PFSK-1 (cell line): ENCODE data around the gene IRX2.

Experiments
- FOXP2 ChIP-seq: optimal IDR thresholded peaks from 2 replicates; pipeline ENCODE3; 2011; ENCODE audit warnings: borderline replicate concordance, control low read depth, inconsistent platforms; ENCODE audit not compliant: insufficient read depth; ENCODE audit errors: extremely low read length, extremely low read depth
- POLR2AphosphoS5 ChIP-seq: IDR thresholded peaks from 2 replicates; pipeline ENCODE4 v1.6.1; 2012; ENCODE audit warnings: low read depth, mild to moderate bottlenecking, control low read depth, low read length, moderate library complexity
- REST ChIP-seq, 2 experiments: IDR thresholded peaks; 2 replicates each; pipeline versions ENCODE4 v1.6.1 to v1.8.0; 2011 to 2012; ENCODE audit warnings: low read depth in 2 of 2, low read length in 2 of 2, control low read depth in 1 of 2, inconsistent platforms in 1 of 2, mild to moderate bottlenecking in 1 of 2, moderate library complexity in 1 of 2; ENCODE audit not compliant: insufficient read depth in 1 of 2
- SIN3A ChIP-seq: IDR thresholded peaks from 2 replicates; pipeline ENCODE4 v1.6.1; 2012; ENCODE audit warnings: mild to moderate bottlenecking, low read length, moderate library complexity, borderline replicate concordance; ENCODE audit not compliant: insufficient read depth
- TAF1 ChIP-seq: IDR thresholded peaks from 2 replicates; pipeline ENCODE4 v1.6.1; 2012; ENCODE audit warnings: low read length, control low read depth, borderline replicate concordance; ENCODE audit not compliant: insufficient read depth

Gene IRX2

GRCh38 chr5:2752059-2752820 lies 763 bp upstream of the IRX2 start:
- TF ChIP-seq POLR2AphosphoS5 = 0 out of 2 replicates have a peak, but pooled peaks have one; percentile 10
- no peak for TF ChIP-seq SIN3A

GRCh38 chr5:2750758-2751464 lies 566 bp downstream of the IRX2 start:
- no peak for TF ChIP-seq FOXP2
- TF ChIP-seq SIN3A = no peak
- TF ChIP-seq POLR2AphosphoS5 = no peak
- TF ChIP-seq TAF1 = no peak
- TF ChIP-seq REST (IDR thresholded peaks at IDR 0.05; ENCODE audit: insufficient read depth in 1 of 2, low read depth in 2 of 2, low read length in 2 of 2) = no peak

GRCh38 chr5:2750026-2750757 lies 1.3 kb downstream of the IRX2 start:
- TF ChIP-seq FOXP2 (no peak), REST (IDR thresholded peaks at IDR 0.05; ENCODE audit: insufficient read depth in 1 of 2, low read depth in 2 of 2, low read length in 2 of 2) (no peak), TAF1 (no peak), SIN3A (no peak), POLR2AphosphoS5 (no peak)

DNA sequence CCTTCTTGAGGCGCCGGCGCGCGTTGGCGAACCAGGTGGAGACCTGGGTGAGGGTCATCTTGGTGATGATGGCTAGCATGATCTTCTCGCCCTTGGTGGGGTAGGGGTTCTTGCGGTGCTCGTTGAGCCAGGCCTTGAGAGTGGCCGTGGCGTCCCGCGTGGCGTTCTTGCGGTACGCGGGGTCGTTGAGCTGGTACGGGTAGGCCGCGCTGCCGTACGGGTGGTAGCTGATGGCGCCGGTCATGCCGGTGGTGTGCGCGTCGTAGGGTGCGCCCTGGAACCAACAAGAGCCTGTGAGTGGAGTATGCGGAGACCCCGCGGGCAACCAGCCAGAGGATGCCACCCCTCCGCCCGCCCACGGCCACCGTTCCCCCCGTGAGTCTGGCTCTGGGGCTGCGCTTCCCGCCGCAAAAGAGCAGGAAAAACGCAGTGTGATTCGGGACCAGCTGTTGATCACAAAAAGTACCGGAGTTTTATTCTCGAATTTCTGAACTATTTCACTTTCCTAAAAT lies 1.9 kb downstream of the IRX2 start:
- TF ChIP-seq SIN3A = no peak
- TF ChIP-seq TAF1 = no peak
- TF ChIP-seq FOXP2 = no peak
- TF ChIP-seq REST (IDR thresholded peaks at IDR 0.05; ENCODE audit: insufficient read depth in 1 of 2, low read depth in 2 of 2, low read length in 2 of 2) = no peak

- TF ChIP-seq REST (IDR thresholded peaks at IDR 0.05; ENCODE audit: insufficient read depth in 1 of 2, low read depth in 2 of 2, low read length in 2 of 2) = no peak
- TF ChIP-seq POLR2AphosphoS5 = no peak
- TF ChIP-seq SIN3A = no peak
- TF ChIP-seq TAF1 = no peak
- TF ChIP-seq FOXP2 = no peak
Observed at GRCh38 chr5:2748861-2749513, 2.5 kb downstream of the IRX2 start.
